HepG2 (cell line): ENCODE data around the gene CNTNAP1.

Experiments
- ATRX ChIP-seq: sonication (generic); formaldehyde crosslinking; IDR thresholded peaks from 2 replicates; pipeline ENCODE4 v1.4.0; 2020; ENCODE audit warnings: missing genetic modification reagents, borderline replicate concordance
- ETV6 ChIP-seq: sonication (generic); formaldehyde crosslinking; conservative IDR thresholded peaks from 2 replicates; pipeline ENCODE4 v1.4.0; 2020; ENCODE audit warnings: missing genetic modification reagents
- MEIS1 ChIP-seq: sonication (generic); formaldehyde crosslinking; IDR thresholded peaks from 2 replicates; pipeline ENCODE4 v1.9.0; 2021; ENCODE audit warnings: mild to moderate bottlenecking, missing genetic modification reagents, moderate library complexity, borderline replicate concordance
- MTA3 ChIP-seq: sonication (generic); formaldehyde crosslinking; IDR thresholded peaks from 2 replicates; pipeline ENCODE4 v1.4.0; 2020; ENCODE audit warnings: missing genetic modification reagents
- NFE2 ChIP-seq: sonication (generic); formaldehyde crosslinking; IDR thresholded peaks from 2 replicates; pipeline ENCODE4 v1.4.0; 2020; ENCODE audit warnings: missing genetic modification reagents
- ZNF143 ChIP-seq: sonication (generic); formaldehyde crosslinking; IDR thresholded peaks from 2 replicates; pipeline ENCODE4 v1.4.0; 2020; ENCODE audit warnings: missing genetic modification reagents
- TF ChIP-seq, protein P1 (sequence below): sonication (generic); formaldehyde crosslinking; IDR thresholded peaks from 2 replicates; pipeline ENCODE4 v1.5.0; 2020; ENCODE audit warnings: mild to moderate bottlenecking, missing genetic modification reagents, moderate library complexity
- TF ChIP-seq, protein P2 (sequence below): sonication (generic); formaldehyde crosslinking; IDR thresholded peaks from 2 replicates; pipeline ENCODE4 v1.4.0; 2020; ENCODE audit warnings: mild to moderate bottlenecking, missing genetic modification reagents
- TF ChIP-seq, protein P3 (sequence below): IDR thresholded peaks from 2 replicates; pipeline ENCODE4 v1.6.1; 2016; ENCODE audit warnings: missing compliant biosample characterization, missing genetic modification reagents, borderline replicate concordance
- TF ChIP-seq, protein P4 (sequence below): sonication (generic); formaldehyde crosslinking; IDR thresholded peaks from 2 replicates; pipeline ENCODE4 v1.9.0; 2021; ENCODE audit warnings: missing genetic modification reagents, borderline replicate concordance

DNA sequence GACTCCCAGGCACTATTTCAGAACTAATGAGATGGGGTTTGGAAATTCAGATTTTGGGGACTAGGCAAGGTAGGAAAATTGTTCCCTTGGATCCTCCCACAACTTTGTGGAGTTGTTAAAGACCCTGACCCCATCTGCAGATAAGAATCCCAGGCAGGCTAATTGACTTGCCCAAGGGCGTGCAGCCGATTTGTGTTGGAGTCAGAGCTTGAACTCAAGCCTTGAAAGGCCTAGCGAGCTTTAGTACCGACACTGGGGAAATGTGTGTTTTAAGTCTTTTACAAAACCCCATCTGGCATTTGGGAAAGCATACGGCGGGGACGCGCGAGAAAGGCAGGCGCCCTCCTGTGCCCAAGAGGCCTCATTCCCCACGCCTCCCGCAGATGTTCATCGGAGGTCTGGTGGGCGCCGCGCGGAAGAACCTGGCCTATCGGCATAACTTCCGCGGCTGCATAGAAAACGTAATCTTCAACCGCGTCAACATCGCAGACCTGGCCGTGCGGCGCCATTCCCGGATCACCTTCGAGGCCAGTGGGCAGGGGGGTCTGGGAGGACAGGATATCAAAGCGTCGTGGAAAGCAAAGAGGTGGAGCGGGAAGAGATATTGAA lies 4.3 kb downstream of the CNTNAP1 start:
- TF ChIP-seq, protein P1, sequence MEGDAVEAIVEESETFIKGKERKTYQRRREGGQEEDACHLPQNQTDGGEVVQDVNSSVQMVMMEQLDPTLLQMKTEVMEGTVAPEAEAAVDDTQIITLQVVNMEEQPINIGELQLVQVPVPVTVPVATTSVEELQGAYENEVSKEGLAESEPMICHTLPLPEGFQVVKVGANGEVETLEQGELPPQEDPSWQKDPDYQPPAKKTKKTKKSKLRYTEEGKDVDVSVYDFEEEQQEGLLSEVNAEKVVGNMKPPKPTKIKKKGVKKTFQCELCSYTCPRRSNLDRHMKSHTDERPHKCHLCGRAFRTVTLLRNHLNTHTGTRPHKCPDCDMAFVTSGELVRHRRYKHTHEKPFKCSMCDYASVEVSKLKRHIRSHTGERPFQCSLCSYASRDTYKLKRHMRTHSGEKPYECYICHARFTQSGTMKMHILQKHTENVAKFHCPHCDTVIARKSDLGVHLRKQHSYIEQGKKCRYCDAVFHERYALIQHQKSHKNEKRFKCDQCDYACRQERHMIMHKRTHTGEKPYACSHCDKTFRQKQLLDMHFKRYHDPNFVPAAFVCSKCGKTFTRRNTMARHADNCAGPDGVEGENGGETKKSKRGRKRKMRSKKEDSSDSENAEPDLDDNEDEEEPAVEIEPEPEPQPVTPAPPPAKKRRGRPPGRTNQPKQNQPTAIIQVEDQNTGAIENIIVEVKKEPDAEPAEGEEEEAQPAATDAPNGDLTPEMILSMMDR, result no peak
- TF ChIP-seq ZNF143 (CRISPR knock-in tag), result no peak
- no peak for TF ChIP-seq ATRX
- TF ChIP-seq, protein P2, sequence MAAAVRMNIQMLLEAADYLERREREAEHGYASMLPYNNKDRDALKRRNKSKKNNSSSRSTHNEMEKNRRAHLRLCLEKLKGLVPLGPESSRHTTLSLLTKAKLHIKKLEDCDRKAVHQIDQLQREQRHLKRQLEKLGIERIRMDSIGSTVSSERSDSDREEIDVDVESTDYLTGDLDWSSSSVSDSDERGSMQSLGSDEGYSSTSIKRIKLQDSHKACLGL (CRISPR knock-in tag), result no peak
- no peak for TF ChIP-seq MTA3 (CRISPR knock-in tag)
- no peak for TF ChIP-seq NFE2 (CRISPR knock-in tag)
- no peak for TF ChIP-seq MEIS1
- TF ChIP-seq, protein P3, sequence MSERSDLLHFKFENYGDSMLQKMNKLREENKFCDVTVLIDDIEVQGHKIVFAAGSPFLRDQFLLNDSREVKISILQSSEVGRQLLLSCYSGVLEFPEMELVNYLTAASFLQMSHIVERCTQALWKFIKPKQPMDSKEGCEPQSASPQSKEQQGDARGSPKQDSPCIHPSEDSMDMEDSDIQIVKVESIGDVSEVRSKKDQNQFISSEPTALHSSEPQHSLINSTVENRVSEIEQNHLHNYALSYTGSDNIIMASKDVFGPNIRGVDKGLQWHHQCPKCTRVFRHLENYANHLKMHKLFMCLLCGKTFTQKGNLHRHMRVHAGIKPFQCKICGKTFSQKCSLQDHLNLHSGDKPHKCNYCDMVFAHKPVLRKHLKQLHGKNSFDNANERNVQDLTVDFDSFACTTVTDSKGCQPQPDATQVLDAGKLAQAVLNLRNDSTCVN, result no peak
- TF ChIP-seq ETV6 (CRISPR knock-in tag), result no peak
- TF ChIP-seq, protein P4, sequence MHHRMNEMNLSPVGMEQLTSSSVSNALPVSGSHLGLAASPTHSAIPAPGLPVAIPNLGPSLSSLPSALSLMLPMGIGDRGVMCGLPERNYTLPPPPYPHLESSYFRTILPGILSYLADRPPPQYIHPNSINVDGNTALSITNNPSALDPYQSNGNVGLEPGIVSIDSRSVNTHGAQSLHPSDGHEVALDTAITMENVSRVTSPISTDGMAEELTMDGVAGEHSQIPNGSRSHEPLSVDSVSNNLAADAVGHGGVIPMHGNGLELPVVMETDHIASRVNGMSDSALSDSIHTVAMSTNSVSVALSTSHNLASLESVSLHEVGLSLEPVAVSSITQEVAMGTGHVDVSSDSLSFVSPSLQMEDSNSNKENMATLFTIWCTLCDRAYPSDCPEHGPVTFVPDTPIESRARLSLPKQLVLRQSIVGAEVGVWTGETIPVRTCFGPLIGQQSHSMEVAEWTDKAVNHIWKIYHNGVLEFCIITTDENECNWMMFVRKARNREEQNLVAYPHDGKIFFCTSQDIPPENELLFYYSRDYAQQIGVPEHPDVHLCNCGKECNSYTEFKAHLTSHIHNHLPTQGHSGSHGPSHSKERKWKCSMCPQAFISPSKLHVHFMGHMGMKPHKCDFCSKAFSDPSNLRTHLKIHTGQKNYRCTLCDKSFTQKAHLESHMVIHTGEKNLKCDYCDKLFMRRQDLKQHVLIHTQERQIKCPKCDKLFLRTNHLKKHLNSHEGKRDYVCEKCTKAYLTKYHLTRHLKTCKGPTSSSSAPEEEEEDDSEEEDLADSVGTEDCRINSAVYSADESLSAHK (CRISPR knock-in tag), result no peak
